Neural cell (in vitro differentiated cells): ENCODE data around the gene TRIM56.

Experiments used
- EZH2 ChIP-seq: fragments of 200-600, 300-800 bp; shearing (Covaris generic), sonication (generic); IDR thresholded peaks from 2 replicates; pipeline ENCODE4 v1.6.1; 2014; ENCODE audit warnings: antibody characterized with exemption, low read length, borderline replicate concordance, mild to moderate bottlenecking; ENCODE audit not compliant: insufficient read depth, poor library complexity, severe bottlenecking
- POLR2AphosphoS5 ChIP-seq: IDR thresholded peaks from 2 replicates; pipeline ENCODE4 v1.6.1; 2012
- RAD21 ChIP-seq: fragments of 450-650 bp; conservative IDR thresholded peaks from 2 replicates; pipeline ENCODE4 v1.6.1; 2014; ENCODE audit warnings: antibody characterized with exemption, mild to moderate bottlenecking, moderate library complexity
- TF ChIP-seq, protein P1 (sequence below): fragments of 450-650 bp; IDR thresholded peaks from 2 replicates; pipeline ENCODE4 v1.5.1; 2014; ENCODE audit warnings: antibody characterized with exemption, mild to moderate bottlenecking, moderate library complexity; ENCODE audit not compliant: poor library complexity, severe bottlenecking

DNA sequence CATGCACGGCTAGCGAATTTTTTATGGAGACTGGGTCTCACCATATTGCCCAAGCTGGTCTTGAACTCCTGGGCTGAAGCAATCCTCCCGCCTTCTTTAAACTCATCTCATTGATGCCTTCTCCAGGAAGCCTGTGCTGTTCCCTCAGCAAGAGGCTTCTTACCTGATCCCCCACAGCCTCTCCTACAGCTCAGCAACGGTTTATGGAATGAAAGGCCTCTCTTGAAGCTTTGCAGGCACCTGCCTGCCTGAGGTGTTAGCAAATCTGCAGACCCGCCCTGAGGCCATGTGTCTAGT, 468 bp upstream of the TRIM56 start:
- TF ChIP-seq, protein P1, sequence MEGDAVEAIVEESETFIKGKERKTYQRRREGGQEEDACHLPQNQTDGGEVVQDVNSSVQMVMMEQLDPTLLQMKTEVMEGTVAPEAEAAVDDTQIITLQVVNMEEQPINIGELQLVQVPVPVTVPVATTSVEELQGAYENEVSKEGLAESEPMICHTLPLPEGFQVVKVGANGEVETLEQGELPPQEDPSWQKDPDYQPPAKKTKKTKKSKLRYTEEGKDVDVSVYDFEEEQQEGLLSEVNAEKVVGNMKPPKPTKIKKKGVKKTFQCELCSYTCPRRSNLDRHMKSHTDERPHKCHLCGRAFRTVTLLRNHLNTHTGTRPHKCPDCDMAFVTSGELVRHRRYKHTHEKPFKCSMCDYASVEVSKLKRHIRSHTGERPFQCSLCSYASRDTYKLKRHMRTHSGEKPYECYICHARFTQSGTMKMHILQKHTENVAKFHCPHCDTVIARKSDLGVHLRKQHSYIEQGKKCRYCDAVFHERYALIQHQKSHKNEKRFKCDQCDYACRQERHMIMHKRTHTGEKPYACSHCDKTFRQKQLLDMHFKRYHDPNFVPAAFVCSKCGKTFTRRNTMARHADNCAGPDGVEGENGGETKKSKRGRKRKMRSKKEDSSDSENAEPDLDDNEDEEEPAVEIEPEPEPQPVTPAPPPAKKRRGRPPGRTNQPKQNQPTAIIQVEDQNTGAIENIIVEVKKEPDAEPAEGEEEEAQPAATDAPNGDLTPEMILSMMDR = no peak
- TF ChIP-seq RAD21 = no peak
- no peak for TF ChIP-seq POLR2AphosphoS5
- TF ChIP-seq EZH2 = no peak
